IPS-15b (cell line): Measurements from ENCODE around the gene KIAA1614.
"Not testable (repeated sequence)": the region's sequence is repeated elsewhere in the genome, so short reads cannot be mapped to it uniquely, and the experiment has no call there.

Experiments used
- H3K27me3 ChIP-seq: one replicate; pipeline ENCODE4 v1.6.1; 2013; ENCODE audit warnings: low read length; ENCODE audit not compliant: control insufficient read depth, insufficient read depth
- H3K36me3 ChIP-seq: one replicate; pipeline ENCODE4 v1.6.1; 2013; ENCODE audit warnings: low read length; ENCODE audit not compliant: control insufficient read depth, insufficient read depth
- H3K4me1 ChIP-seq: one replicate; pipeline ENCODE4 v1.6.1; 2013; ENCODE audit warnings: mild to moderate bottlenecking, low read length; ENCODE audit not compliant: control insufficient read depth, insufficient read depth
- H3K4me3 ChIP-seq: one replicate; pipeline ENCODE4 v1.5.1; 2013; ENCODE audit warnings: low read depth, low read length
- H3K9ac ChIP-seq: one replicate; pipeline ENCODE4 v1.6.1; 2013; ENCODE audit warnings: low read depth, mild to moderate bottlenecking, low read length
- H3K9me3 ChIP-seq: one replicate; pipeline ENCODE4 v1.6.1; 2013; ENCODE audit warnings: mild to moderate bottlenecking, low read length; ENCODE audit not compliant: control insufficient read depth, insufficient read depth

Gene KIAA1614

DNA sequence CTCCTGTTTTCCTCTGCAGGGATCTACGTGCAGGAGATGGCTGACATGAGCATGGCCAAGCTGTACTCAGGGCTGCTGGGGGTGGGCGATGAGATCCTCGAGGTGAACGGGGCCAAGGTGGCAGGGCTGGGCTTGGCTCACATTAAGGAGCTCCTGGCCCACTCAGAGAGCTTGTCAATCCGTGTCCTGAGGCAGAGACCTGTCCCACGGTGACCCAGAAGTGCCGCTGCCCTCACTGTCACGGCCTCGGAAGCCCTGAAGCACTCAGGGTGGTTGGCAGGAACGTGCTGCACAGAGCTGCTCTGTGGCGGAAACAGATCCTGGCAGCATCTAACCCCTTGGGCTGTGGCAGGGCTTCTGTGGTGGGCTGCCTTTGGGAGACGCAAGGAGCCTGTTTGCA, 37.6 kb downstream of the KIAA1614 start:
- Histone ChIP-seq H3K27me3 (no peaks in the 10 kb centered on the region), H3K4me3 (no peak overlapping the region), H3K36me3 (peaks cover 4% of the 10 kb centered on the region), H3K4me1 (peaks cover 3% of the 10 kb centered on the region), H3K9me3 (no peaks in the 10 kb centered on the region), H3K9ac (no peak overlapping the region)

DNA sequence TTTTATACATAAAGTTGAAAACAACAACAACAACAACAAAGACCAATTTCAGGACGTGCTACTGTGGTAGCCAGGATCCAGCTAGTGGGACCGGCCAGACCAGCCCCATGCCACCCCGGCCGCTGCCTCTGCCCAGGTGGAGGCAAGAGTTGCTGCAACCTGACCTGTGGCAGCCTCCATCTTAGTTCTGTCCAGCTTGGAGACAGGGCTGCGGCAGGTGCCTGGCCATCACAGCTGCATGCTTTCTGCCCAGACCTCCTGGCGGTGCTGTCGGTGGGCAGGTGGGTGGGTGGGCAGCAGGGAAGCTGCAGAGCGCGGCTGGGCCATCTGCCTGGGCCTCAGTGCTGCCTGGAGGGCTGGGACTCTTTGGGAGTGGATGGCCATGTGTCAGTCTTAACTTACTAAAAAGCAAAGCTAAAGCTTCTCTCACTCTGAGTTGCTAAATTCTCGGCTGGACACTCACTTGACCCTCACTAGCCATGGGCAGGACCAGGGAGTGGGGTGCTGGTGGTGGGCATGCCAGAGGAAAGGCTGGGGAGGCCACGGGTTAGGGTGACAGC, 38.6 kb downstream of the KIAA1614 start:
- peaks cover 4% of the 10 kb centered on the region for H3K36me3 ChIP-seq
- peaks cover 3% of the 10 kb centered on the region for H3K4me1 ChIP-seq
- H3K9ac ChIP-seq: no peak overlapping the region
- no peaks in the 10 kb centered on the region for H3K9me3 ChIP-seq
- no peak overlapping the region for H3K4me3 ChIP-seq
- H3K27me3 ChIP-seq: no peaks in the 10 kb centered on the region

DNA sequence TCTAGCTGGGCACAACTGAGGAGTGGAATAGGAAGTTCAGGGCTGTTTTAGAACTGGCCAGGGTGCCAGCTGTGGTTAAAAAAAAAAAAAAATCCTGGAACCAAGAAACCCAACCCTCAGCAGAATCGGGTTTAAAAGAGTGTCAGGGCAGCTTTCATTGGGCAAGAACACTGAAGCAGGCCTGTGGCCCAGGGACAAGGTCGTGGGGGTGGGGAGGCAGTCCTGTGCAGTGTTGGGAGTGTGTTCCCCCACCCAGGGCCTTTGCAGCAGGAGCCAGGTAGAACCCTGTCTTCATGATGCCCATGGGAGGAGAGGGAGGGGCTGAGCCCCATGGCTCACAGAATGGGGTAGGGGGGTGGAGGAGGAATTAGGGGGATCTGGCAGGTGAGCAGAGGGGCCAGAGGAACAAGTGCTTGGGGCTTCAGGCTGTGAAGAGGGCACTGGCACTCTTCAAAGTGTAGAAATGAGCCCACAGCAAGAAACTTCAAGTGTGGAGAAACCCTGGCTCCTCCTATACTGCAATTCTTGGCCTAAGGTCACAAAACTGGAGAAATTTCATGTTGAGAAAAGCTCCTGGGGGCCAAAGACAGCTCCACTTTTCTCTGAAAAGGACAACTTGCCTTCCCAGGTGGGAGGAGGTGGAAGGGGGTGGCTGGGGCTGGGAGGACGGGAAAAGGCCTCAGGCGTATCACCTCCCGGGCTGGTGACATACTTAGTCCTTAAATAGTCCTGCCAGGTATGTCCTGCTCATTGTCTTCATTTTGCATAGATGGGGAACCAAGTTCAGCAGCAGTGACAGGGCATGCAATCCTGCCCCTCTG, 39.3 kb downstream of the KIAA1614 start:
- H3K4me1 ChIP-seq: peaks cover 3% of the 10 kb centered on the region

DNA sequence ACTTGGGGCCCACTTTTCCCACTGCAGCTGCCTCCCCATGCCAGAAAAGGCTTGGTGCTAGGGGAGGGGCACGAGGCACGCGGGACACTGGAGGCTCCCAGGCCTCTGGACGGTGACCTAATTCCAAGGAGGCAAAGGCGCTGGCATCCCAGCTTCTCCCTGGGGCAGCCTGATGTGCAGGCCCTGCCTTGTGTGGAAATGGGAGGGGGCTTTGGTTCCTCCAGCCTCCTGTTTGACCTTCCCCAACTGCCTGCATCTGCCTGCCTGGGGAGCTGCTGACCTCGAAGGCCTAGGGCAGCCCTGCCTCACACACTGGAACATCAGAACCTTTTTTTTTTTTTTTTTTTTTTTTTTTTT, 39.9 kb downstream of the KIAA1614 start:
- Histone ChIP-seq H3K4me3 (no peak overlapping the region), H3K27me3 (no peaks in the 10 kb centered on the region), H3K9me3 (no peaks in the 10 kb centered on the region), H3K36me3 (peaks cover 4% of the 10 kb centered on the region), H3K4me1 (peaks cover 3% of the 10 kb centered on the region), H3K9ac (no peak overlapping the region)

More for the DNA sequence above, 39.3 kb downstream of the KIAA1614 start:
- Histone ChIP-seq H3K9ac (no peak overlapping the region), H3K4me3 (no peak overlapping the region), H3K36me3 (peaks cover 4% of the 10 kb centered on the region), H3K27me3 (no peaks in the 10 kb centered on the region), H3K9me3 (no peaks in the 10 kb centered on the region)

DNA sequence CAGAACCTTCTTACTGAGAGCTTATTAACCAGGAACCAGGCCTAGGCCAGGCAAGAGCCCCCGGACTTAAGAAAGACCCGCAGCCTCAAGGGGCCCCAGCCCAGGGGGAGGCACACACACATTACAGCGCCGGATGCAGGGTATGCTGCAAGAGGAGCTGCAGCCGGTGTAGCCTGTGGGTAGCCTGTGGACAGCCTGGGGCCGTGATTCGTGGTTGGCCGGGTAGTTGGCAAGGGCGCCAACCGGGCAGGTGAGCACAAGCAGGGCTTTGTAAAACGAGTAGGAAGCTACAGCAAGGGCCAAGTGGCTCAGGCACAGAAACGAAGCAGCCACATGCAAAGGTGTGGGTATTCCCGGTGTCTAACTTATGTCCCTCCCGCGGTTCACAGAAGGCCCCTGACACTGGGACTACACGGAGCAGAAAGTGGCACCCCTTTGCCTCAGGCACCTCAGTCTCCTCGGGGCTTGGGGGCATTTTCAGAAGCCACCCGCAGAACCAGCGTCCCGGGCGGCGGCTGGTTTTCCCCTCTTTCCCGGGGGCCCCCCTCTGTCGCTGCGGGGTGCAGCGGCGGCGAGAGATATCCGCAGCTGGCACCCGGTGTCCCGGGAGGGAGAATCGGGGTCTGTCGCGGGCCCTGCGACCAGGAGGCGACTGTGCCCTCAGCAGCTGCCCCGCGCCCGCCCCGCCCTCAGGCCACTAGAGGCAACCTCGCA, 40.8 kb downstream of the KIAA1614 start:
- Histone ChIP-seq H3K4me3 (no peak overlapping the region), H3K9ac (no peak overlapping the region), H3K4me1 (peaks cover 3% of the 10 kb centered on the region), H3K9me3 (no peaks in the 10 kb centered on the region), H3K36me3 (peaks cover 4% of the 10 kb centered on the region), H3K27me3 (no peaks in the 10 kb centered on the region)

DNA sequence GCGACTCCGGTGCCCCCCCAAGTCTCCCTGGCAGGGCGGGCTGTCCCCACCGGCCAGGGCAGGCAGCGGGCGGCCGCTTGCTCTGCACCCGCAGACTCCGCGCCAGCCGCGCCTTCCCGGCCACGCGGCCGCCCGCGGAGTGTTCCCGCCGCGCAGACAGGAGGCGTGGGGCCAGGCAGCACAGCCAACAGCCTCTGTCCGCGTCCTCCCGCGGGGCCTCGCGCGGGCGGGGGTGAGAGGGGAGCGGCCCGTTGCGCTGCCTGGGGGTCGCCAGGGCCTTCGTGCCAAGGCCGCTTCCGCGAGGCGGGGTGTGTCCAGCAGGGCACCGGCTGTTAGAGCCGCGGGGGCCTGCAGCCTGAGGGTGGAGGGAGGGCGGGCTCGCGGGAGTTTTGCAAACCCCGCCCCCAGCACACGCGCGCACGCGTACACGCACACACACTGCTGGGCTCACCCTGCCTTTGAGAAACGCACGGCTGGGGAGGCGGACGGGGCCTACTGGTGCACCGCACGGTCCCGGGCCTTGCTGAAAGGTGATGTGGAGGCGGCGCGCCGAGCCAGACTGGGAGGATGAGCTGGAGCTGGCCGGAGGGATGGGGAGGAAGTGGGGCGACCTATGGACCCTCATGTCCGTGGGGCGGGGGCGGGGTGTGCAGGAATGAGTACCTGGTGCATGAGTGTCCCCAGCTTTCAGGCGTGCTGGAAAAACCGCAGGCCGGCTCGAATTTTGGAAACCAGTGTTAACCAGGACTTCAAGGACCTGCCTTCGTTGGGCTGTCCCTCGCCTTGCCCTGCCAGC, 41.5 kb downstream of the KIAA1614 start:
- no peak overlapping the region for H3K4me3 ChIP-seq
- no peaks in the 10 kb centered on the region for H3K4me1 ChIP-seq
- H3K9ac ChIP-seq: no peak overlapping the region

DNA sequence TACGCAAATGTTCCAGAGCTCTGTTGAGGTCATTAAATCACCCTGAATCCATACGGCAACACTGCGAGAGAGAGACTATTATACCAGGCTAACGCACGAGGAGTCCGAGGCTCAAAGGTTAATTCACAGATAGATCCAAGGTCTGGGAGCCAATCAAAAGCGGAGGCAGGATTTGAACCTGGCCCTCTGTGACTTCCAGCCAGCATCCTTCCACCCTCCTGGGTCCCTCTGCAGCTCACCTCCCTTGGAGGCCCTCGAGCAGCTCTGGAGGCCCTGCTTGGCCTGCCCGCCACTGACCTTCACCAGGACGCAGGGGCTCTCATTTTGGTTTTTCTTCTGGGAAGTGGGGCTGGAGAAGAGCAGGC, 42.1 kb downstream of the KIAA1614 start:
- H3K36me3 ChIP-seq: peaks cover 4% of the 10 kb centered on the region
- peaks cover under 1% of the 10 kb centered on the region for H3K9me3 ChIP-seq
- no peaks in the 10 kb centered on the region for H3K27me3 ChIP-seq
- H3K4me1 ChIP-seq: no peaks in the 10 kb centered on the region
- no peak overlapping the region for H3K4me3 ChIP-seq
- no peak overlapping the region for H3K9ac ChIP-seq

More for the DNA sequence above, 41.5 kb downstream of the KIAA1614 start:
- H3K9me3 ChIP-seq: no peaks in the 10 kb centered on the region
- H3K36me3 ChIP-seq: peaks cover 4% of the 10 kb centered on the region
- H3K27me3 ChIP-seq: no peaks in the 10 kb centered on the region

DNA sequence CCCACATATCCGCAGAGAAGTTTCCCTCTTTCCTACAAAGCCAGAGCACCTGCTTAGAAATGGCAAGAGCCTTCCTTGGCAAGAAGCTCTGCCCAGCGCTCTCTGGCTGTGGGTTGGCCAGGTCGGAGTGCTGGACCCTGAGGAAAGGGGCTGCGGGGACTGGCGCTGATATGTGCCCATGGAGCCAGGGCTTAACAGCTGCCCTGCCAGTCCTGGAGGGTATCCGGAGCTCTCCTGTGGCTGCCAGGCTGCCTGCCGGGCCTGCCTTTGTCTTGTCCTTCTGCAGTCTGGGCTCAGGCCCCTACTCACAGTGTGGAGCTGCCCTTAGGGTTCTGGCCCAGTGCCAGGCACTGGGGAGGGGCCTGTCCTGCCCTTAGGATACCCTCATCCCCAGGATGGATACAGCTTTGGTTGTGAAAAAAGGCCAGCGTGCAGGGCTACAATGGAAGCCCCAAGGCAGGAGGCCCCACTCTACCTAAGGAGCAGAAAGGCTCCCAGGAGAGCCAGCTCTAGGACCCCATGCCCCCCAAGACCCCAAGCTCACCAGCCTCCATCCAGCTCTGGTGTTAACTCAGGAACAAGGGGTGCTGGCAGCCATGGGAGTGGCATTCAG, 43.4 kb downstream of the KIAA1614 start:
- Histone ChIP-seq H3K36me3 (peaks cover under 1% of the 10 kb centered on the region), H3K4me1 (no peaks in the 10 kb centered on the region)

DNA sequence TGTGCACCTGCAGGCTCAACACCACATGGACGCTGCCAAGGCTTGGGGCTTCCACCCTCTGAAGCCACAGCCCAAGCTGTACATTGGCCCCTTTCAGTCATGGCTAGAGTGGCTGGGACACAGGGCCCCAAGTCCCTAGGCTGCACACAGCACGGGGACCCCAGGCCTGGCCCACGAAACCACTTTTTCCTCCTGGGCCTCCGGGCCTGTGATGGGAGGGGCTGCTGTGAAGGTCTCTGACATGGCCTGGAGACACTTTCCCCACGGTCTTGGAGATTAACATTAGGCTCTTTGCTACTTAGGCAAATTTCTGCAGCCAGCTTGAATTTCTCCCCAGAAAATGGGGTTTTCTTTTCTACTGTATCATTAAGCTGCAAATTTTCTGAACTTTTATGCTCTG, 46.9 kb downstream of the KIAA1614 start:
- H3K36me3 ChIP-seq, H3K9me3 ChIP-seq, H3K27me3 ChIP-seq, H3K4me1 ChIP-seq, H3K4me3 ChIP-seq, H3K9ac ChIP-seq: not testable (repeated sequence)

More for the DNA sequence above, 43.4 kb downstream of the KIAA1614 start:
- no peak overlapping the region for H3K9ac ChIP-seq
- H3K4me3 ChIP-seq: no peak overlapping the region
- H3K27me3 ChIP-seq: no peaks in the 10 kb centered on the region
- H3K9me3 ChIP-seq: peaks cover 5% of the 10 kb centered on the region

DNA sequence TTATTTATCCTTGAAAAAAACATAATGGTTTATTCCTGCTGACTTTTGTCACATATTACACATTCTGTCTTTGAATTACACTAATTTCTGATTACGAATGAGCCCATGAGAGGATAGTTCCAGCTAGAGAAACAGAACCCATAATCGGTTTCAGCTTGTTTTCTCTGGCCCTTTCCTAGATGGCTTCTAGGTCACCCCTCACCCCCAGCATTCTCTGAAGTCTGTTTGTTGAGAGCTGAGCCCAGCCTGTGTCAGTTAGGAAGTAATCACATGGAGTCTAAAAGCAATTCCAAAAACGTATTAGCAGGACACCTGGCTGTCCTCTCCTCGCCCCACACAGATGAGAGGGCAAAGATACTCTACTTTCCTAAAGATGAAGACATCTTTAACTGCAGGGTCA, 48.9 kb downstream of the KIAA1614 start:
- Histone ChIP-seq H3K27me3 (no peaks in the 10 kb centered on the region), H3K4me3 (no peak overlapping the region), H3K9me3 (peaks cover 5% of the 10 kb centered on the region), H3K9ac (no peak overlapping the region), H3K4me1 (no peaks in the 10 kb centered on the region), H3K36me3 (peaks cover 3% of the 10 kb centered on the region)

DNA sequence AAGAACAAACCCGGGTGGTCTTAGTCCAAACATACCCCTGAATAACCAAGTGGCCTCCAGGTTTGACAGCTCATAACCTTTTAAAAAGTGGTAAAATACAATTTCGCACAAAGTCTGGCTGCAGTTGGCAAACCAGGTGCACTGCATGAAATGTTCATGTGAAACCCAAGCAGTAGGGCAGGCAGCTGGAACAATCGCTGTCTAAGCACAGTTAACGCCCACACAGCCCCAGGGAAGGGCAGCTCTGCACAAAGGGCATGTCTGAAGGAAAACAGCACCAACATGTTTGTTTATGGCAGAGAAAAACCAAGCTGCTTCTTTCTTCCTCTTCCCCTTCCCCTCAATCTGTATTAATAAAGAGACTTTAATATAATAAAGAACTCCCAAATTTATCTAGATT, 49.5 kb downstream of the KIAA1614 start:
- Histone ChIP-seq H3K9me3 (peaks cover 5% of the 10 kb centered on the region), H3K4me1 (no peaks in the 10 kb centered on the region), H3K27me3 (no peaks in the 10 kb centered on the region), H3K4me3 (no peak overlapping the region), H3K36me3 (peaks cover 5% of the 10 kb centered on the region), H3K9ac (no peak overlapping the region)
